Hepatocyte (in vitro differentiated cells): ENCODE results near the gene VPS4A. TPM values are rescaled to one million over a fixed set of nuclear protein-coding genes. Genes with fewer than 3 reads are reported as not detected.

Experiments used
- DNase-seq: peaks from one replicate; pipeline ENCODE4 v3.0.0-alpha.2; 2016; ENCODE audit warnings: low spot score
- H2AFZ ChIP-seq: fragments of 200-600 bp; sonication (generic); 2 replicates; pipeline ENCODE4 v1.6.0; 2016; ENCODE audit warnings: antibody characterized with exemption, mild to moderate bottlenecking
- H3K27ac ChIP-seq: fragments of 200-600 bp; sonication (generic); 2 replicates; pipeline ENCODE4 v1.5.1; 2016; ENCODE audit warnings: mild to moderate bottlenecking
- H3K27me3 ChIP-seq: fragments of 200-600 bp; sonication (generic); 2 replicates; pipeline ENCODE4 v1.6.1; 2016
- H3K36me3 ChIP-seq: fragments of 200-600 bp; sonication (generic); replicated peaks from 2 replicates; pipeline ENCODE4 v1.5.1; 2016; ENCODE audit warnings: low read depth; ENCODE audit not compliant: insufficient read depth
- H3K4me1 ChIP-seq: fragments of 200-600 bp; sonication (generic); 2 replicates; pipeline ENCODE4 v1.5.1; 2016; ENCODE audit warnings: mild to moderate bottlenecking, moderate library complexity; ENCODE audit not compliant: insufficient read depth
- H3K4me2 ChIP-seq: fragments of 200-600 bp; sonication (generic); 2 replicates; pipeline ENCODE4 v1.6.0; 2016
- H3K4me3 ChIP-seq: fragments of 200-600 bp; sonication (generic); 2 replicates; pipeline ENCODE4 v1.5.1; 2016; ENCODE audit warnings: mild to moderate bottlenecking
- H3K79me2 ChIP-seq: fragments of 200-600 bp; sonication (generic); 2 replicates; pipeline ENCODE4 v1.6.0; 2017; ENCODE audit warnings: mild to moderate bottlenecking
- H3K9me2 ChIP-seq: fragments of 200-600 bp; sonication (generic); replicated peaks from 2 replicates; pipeline ENCODE4 v1.6.0; 2017; ENCODE audit warnings: mild to moderate bottlenecking; ENCODE audit not compliant: insufficient read depth
- H3K9me3 ChIP-seq: fragments of 200-600 bp; sonication (generic); 2 replicates; pipeline ENCODE4 v1.5.1; 2016; ENCODE audit warnings: low read depth, mild to moderate bottlenecking
- H4K20me1 ChIP-seq: fragments of 200-600 bp; sonication (generic); 2 replicates; pipeline ENCODE4 v1.6.0; 2016; ENCODE audit warnings: mild to moderate bottlenecking; ENCODE audit not compliant: insufficient read depth, poor library complexity, severe bottlenecking
- CTCF ChIP-seq: fragments of 200-600 bp; sonication (generic); IDR thresholded peaks from 2 replicates; pipeline ENCODE4 v1.5.1; 2016; ENCODE audit warnings: antibody characterized with exemption, mild to moderate bottlenecking; ENCODE audit not compliant: poor library complexity
- EZH2 ChIP-seq: fragments of 200-600 bp; sonication (generic); IDR thresholded peaks from 2 replicates; pipeline ENCODE4 v1.6.1; 2016; ENCODE audit warnings: antibody characterized with exemption, mild to moderate bottlenecking, borderline replicate concordance
- EZH2phosphoT487 ChIP-seq: fragments of 200-600 bp; sonication (generic); IDR thresholded peaks from one replicate; pipeline ENCODE4 v1.6.1; 2018; ENCODE audit warnings: antibody characterized with exemption, mild to moderate bottlenecking, low read depth, moderate library complexity; ENCODE audit not compliant: unreplicated experiment, severe bottlenecking
- WGBS: methylation state at CpG from one replicate; pipeline ENCODE4 v1.1.6; 2016; ENCODE audit warnings: low lambda C conversion rate; ENCODE audit errors: missing lambda C conversion rate; 5-methylcytosine and 5-hydroxymethylcytosine counted together
- polyA plus RNA-seq: library from polyadenylated mRNA; unstranded; fragments of >200 nt; fragmentation: Nextera tagmentation; extraction: Ambion mirVana; gene quantifications from 2 replicates; pipeline ENCODE4 v1.2.1, GENCODE V29; 2016
- total RNA-seq: library from RNA; depleted of rRNA; stranded (reverse); fragments of >200 nt; gene quantifications from 2 replicates; pipeline ENCODE4 v1.2.3, GENCODE V29; 2014

Gene VPS4A
- total and polyA plus RNA-seq, 2 experiments from 2014 or later, result 19.9 to 36.9 TPM

- H2AFZ ChIP-seq, result no peak overlapping the region
- no peaks in the 10 kb centered on the region for H3K9me2 ChIP-seq
- H3K4me2 ChIP-seq, result no peak overlapping the region
- no peaks in the 10 kb centered on the region for H4K20me1 ChIP-seq
- TF ChIP-seq EZH2phosphoT487, result no peak
- no peak overlapping the region for H3K27ac ChIP-seq
- H3K9me3 ChIP-seq, result no peaks in the 10 kb centered on the region
- peaks cover 38% of the 10 kb centered on the region for H3K79me2 ChIP-seq
- DNase-seq, result no peak
- 93% methylated on average over 13 of the region's 13 CpGs for WGBS
- peaks cover 1% of the 10 kb centered on the region for H3K4me1 ChIP-seq
- no peak overlapping the region for H3K4me3 ChIP-seq
- H3K27me3 ChIP-seq, result no peaks in the 10 kb centered on the region
- H3K36me3 ChIP-seq, result no peaks in the 10 kb centered on the region
Measured at GRCh38 chr16:69320740-69321073, 9.6 kb downstream of the VPS4A start.

- Histone ChIP-seq H4K20me1 (no peaks in the 10 kb centered on the region), H3K27ac (no peak overlapping the region), H3K36me3 (no peaks in the 10 kb centered on the region), H3K79me2 (peaks cover 41% of the 10 kb centered on the region), H2AFZ (no peak overlapping the region), H3K27me3 (no peaks in the 10 kb centered on the region), H3K9me3 (no peaks in the 10 kb centered on the region), H3K4me2 (no peak overlapping the region), H3K4me3 (no peak overlapping the region), H3K9me2 (no peaks in the 10 kb centered on the region), H3K4me1 (peaks cover 5% of the 10 kb centered on the region)
- DNase-seq, result no peak
- 98% methylated on average over 22 of the region's 22 CpGs for WGBS
- TF ChIP-seq CTCF (no peak), EZH2phosphoT487 (no peak), EZH2 (no peak)
Measured at GRCh38 chr16:69321080-69321479, 9.9 kb downstream of the VPS4A start.

- no peaks in the 10 kb centered on the region for H3K36me3 ChIP-seq
- peaks cover 14% of the 10 kb centered on the region for H3K4me1 ChIP-seq
Measured at GRCh38 chr16:69322343-69322742, 11.2 kb downstream of the VPS4A start.

GRCh38 chr16:69323415-69323814 is 12.3 kb downstream of the VPS4A start:
- H3K9me3 ChIP-seq, result no peaks in the 10 kb centered on the region

More at GRCh38 chr16:69322343-69322742, 11.2 kb downstream of the VPS4A start:
- TF ChIP-seq CTCF (no peak), EZH2phosphoT487 (no peak), EZH2 (no peak)
- H3K4me2 ChIP-seq, result no peak overlapping the region
- no peak for DNase-seq
- no peak overlapping the region for H3K4me3 ChIP-seq
- no peak overlapping the region for H3K27ac ChIP-seq
- no peaks in the 10 kb centered on the region for H3K9me3 ChIP-seq
- no peaks in the 10 kb centered on the region for H3K27me3 ChIP-seq
- WGBS, result 96% methylated on average over 7 of the region's 7 CpGs
- H3K9me2 ChIP-seq, result no peaks in the 10 kb centered on the region
- no peaks in the 10 kb centered on the region for H4K20me1 ChIP-seq
- peaks cover 45% of the 10 kb centered on the region for H3K79me2 ChIP-seq
- no peak overlapping the region for H2AFZ ChIP-seq

More at GRCh38 chr16:69323415-69323814, 12.3 kb downstream of the VPS4A start:
- DNase-seq, result no peak
- Histone ChIP-seq H2AFZ (no peak overlapping the region), H3K9me2 (no peaks in the 10 kb centered on the region), H3K79me2 (peaks cover 56% of the 10 kb centered on the region), H3K4me1 (peaks cover 23% of the 10 kb centered on the region), H3K36me3 (no peaks in the 10 kb centered on the region), H4K20me1 (peaks cover 3% of the 10 kb centered on the region), H3K27ac (no peak overlapping the region), H3K4me2 (no peak overlapping the region), H3K27me3 (no peaks in the 10 kb centered on the region), H3K4me3 (no peak overlapping the region)
- whole genome bisulfite sequencing, result 96% methylated on average over 14 of the region's 14 CpGs
- no peak for TF ChIP-seq EZH2phosphoT487
- no peak for TF ChIP-seq CTCF
- TF ChIP-seq EZH2, result no peak
